ENCODE results near the gene APOA4.

APOA4 gene

GRCh38 chr11:116823031-116823843 is at the start of gene APOA4:
APOA4 (minus strand) TSS chr11:116823304; CDS start chr11:116823191, 113 bp downstream.
- no peak for DNase-seq

- no peak for DNase-seq
Measured at GRCh38 chr11:116871248-116871647, 48.1 kb upstream of the APOA4 start.

- no peak for DNase-seq
Measured at GRCh38 chr11:116870054-116870453, 47.0 kb upstream of the APOA4 start.

GRCh38 chr11:116869610-116870009 is 46.5 kb upstream of the APOA4 start:
- no peak for DNase-seq

GRCh38 chr11:116868066-116868465 is 45.0 kb upstream of the APOA4 start:
- DNase-seq: no peak

- DNase-seq: no peak
Measured at GRCh38 chr11:116867619-116868018, 44.5 kb upstream of the APOA4 start.

- DNase-seq: no peak
Measured at GRCh38 chr11:116866804-116867455, 43.8 kb upstream of the APOA4 start.

GRCh38 chr11:116865696-116866095 is 42.6 kb upstream of the APOA4 start:
- DNase-seq: no peak

- no peak for DNase-seq
Measured at GRCh38 chr11:116864531-116864930, 41.4 kb upstream of the APOA4 start.

GRCh38 chr11:116862951-116863350 is 39.8 kb upstream of the APOA4 start:
- DNase-seq: no peak

GRCh38 chr11:116862185-116862584 is 39.1 kb upstream of the APOA4 start:
- DNase-seq: peak in 1 of 2 experiments; percentile 14

GRCh38 chr11:116861539-116861938 is 38.4 kb upstream of the APOA4 start:
- DNase-seq: no peak

GRCh38 chr11:116860303-116860702 is 37.2 kb upstream of the APOA4 start:
- DNase-seq: no peak

- no peak for DNase-seq
Measured at GRCh38 chr11:116859175-116859574, 36.1 kb upstream of the APOA4 start.

GRCh38 chr11:116857936-116858335 is 34.8 kb upstream of the APOA4 start:
- DNase-seq: no peak

- no peak for DNase-seq
Measured at GRCh38 chr11:116857316-116857715, 34.2 kb upstream of the APOA4 start.

- DNase-seq: no peak
Measured at GRCh38 chr11:116856423-116856822, 33.3 kb upstream of the APOA4 start.

GRCh38 chr11:116855413-116855812 is 32.3 kb upstream of the APOA4 start:
- no peak for DNase-seq

GRCh38 chr11:116853461-116854073 is 30.5 kb upstream of the APOA4 start:
- DNase-seq: peak in 1 of 2 experiments; percentile 57

- no peak for DNase-seq
Measured at GRCh38 chr11:116852261-116853031, 29.3 kb upstream of the APOA4 start.

GRCh38 chr11:116851626-116852025 is 28.5 kb upstream of the APOA4 start:
- no peak for DNase-seq

GRCh38 chr11:116849486-116849885 is 26.4 kb upstream of the APOA4 start:
- no peak for DNase-seq

- DNase-seq: no peak
Measured at GRCh38 chr11:116849060-116849459, 26.0 kb upstream of the APOA4 start.

All from NCI-H446 (cell line).